A549 (cell line): Measurements from ENCODE around the gene GRID1. TPM values are rescaled to one million over a fixed set of nuclear protein-coding genes. Genes with fewer than 3 reads are reported as not detected.

ENCODE experiments used
- ATAC-seq, 2 experiments: fragments of 200-7000 bp in 1 of 2; fragments of >200 bp in 1 of 2; cut with Nextera tagmentation in 1 of 2; cut with Tn5 transposase in 1 of 2; 3 replicates each; pipeline versions ENCODE4 v1.8.0 to v1.9.1; 2018 to 2020; ENCODE audit warnings: mild to moderate bottlenecking in 1 of 2, moderate library complexity in 1 of 2
- CTCF ChIA-PET: fragments of 300-600 bp; sonication (Branson Sonifier 250); formaldehyde crosslinking; extraction: SDS; loops from one replicate; lab custom pipeline; 2021; ENCODE audit warnings: antibody characterized with exemption, inconsistent platforms; lab: Yijun Ruan, JAX
- POLR2A ChIA-PET: fragments of 350-600 bp; formaldehyde crosslinking; extraction: SDS; loops from one replicate; lab custom pipeline; 2021; ENCODE audit warnings: antibody characterized with exemption, inconsistent platforms; lab: Yijun Ruan, JAX
- DNase-seq, 2 experiments: peaks; one replicate each; pipeline versions ENCODE4 v3.0.0 to v3.0.0-alpha.2; 2011 to 2016; ENCODE audit warnings: low read depth in 1 of 2, low spot score in 1 of 2
- FAIRE-seq: peaks from 2 replicates; lab custom pipeline; 2011; peaks lifted over from hg19 to GRCh38; lab: Jason Lieb, UNC
- H3K27ac ChIP-seq, 2 experiments: fragments of >200 bp; sonication (Bioruptor Twin); formaldehyde crosslinking; 3 replicates each; pipeline ENCODE4 v1.5.1; 2016 to 2017
- H3K4me1 ChIP-seq: fragments of >200 bp; sonication (Bioruptor Twin); formaldehyde crosslinking; 3 replicates; pipeline ENCODE4 v1.6.1; 2016
- H3K4me2 ChIP-seq: fragments of >200 bp; sonication (Bioruptor Twin); formaldehyde crosslinking; 3 replicates; pipeline ENCODE4 v1.6.1; 2016
- H3K4me3 ChIP-seq: fragments of >200 bp; sonication (Bioruptor Twin); formaldehyde crosslinking; 3 replicates; pipeline ENCODE4 v1.5.1; 2016
- H3K9me3 ChIP-seq: fragments of >200 bp; sonication (Bioruptor Twin); formaldehyde crosslinking; 3 replicates; pipeline ENCODE4 v1.6.1; 2016
- CHD2 ChIP-seq: fragments of 150-350 bp; IDR thresholded peaks from 2 replicates; pipeline ENCODE4 v1.6.1; 2014; ENCODE audit warnings: low read length; ENCODE audit not compliant: partially characterized antibody
- CHD4 ChIP-seq: fragments of 200-600 bp; sonication (generic); IDR thresholded peaks from 2 replicates; pipeline ENCODE4 v1.6.1; 2016; ENCODE audit warnings: antibody characterized with exemption, mild to moderate bottlenecking, borderline replicate concordance
- EHF ChIP-seq: fragments of 250-450 bp; sonication (Bioruptor Pico); IDR thresholded peaks from 2 replicates; pipeline ENCODE4 v1.5.0; 2020; ENCODE audit warnings: mild to moderate bottlenecking
- EP300 ChIP-seq, 2 experiments: fragments of >200 bp; sonication (Bioruptor Twin); formaldehyde crosslinking; IDR thresholded peaks; 2 replicates in 1 of 2; 3 replicates in 1 of 2; pipeline ENCODE4 v1.6.1; 2016 to 2017
- ESRRA ChIP-seq: fragments of 150-350 bp; IDR thresholded peaks from 2 replicates; pipeline ENCODE4 v1.6.1; 2014; ENCODE audit warnings: mild to moderate bottlenecking, low read length, borderline replicate concordance
- FOXS1 ChIP-seq: fragments of 250-450 bp; sonication (Bioruptor Pico); IDR thresholded peaks from 2 replicates; pipeline ENCODE4 v1.5.0; 2020; ENCODE audit warnings: mild to moderate bottlenecking, moderate library complexity
- GATA3 ChIP-seq: IDR thresholded peaks from 2 replicates; pipeline ENCODE4 v1.6.1; 2012; ENCODE audit warnings: borderline replicate concordance
- HEYL ChIP-seq: fragments of 250-450 bp; sonication (Bioruptor Pico); IDR thresholded peaks from 2 replicates; pipeline ENCODE4 v1.8.0; 2021; ENCODE audit warnings: mild to moderate bottlenecking, moderate library complexity
- HOXA7 ChIP-seq: fragments of 250-450 bp; sonication (Bioruptor Pico); IDR thresholded peaks from 2 replicates; pipeline ENCODE4 v1.5.0; 2020; ENCODE audit warnings: mild to moderate bottlenecking, moderate library complexity
- JUN ChIP-seq, 2 experiments: fragments of >200 bp; sonication (Bioruptor Twin); formaldehyde crosslinking; IDR thresholded peaks; 2 replicates in 1 of 2; 3 replicates in 1 of 2; pipeline ENCODE4 v1.6.1; 2016 to 2017
- JUNB ChIP-seq: fragments of >200 bp; sonication (Bioruptor Twin); formaldehyde crosslinking; IDR thresholded peaks from 2 replicates; pipeline ENCODE4 v1.6.1; 2016
- MAFK ChIP-seq: fragments of 450-650 bp; IDR thresholded peaks from 2 replicates; pipeline ENCODE4 v1.6.1; 2014; ENCODE audit not compliant: partially characterized antibody
- NR3C1 ChIP-seq: fragments of >200 bp; sonication (Bioruptor Twin); formaldehyde crosslinking; IDR thresholded peaks from 3 replicates; pipeline ENCODE4 v1.6.1; 2017
- POLR2AphosphoS2 ChIP-seq: conservative IDR thresholded peaks from 2 replicates; pipeline ENCODE4 v1.6.1; 2012; ENCODE audit warnings: low read length, improper control_type of control experiment, inconsistent platforms
- RAD21 ChIP-seq, 2 experiments: fragments of >200 bp in 1 of 2; sonication (Bioruptor Twin) in 1 of 2; formaldehyde crosslinking in 1 of 2; IDR thresholded peaks in 1 of 2; conservative IDR thresholded peaks in 1 of 2; 2 replicates in 1 of 2; 3 replicates in 1 of 2; pipeline ENCODE4 v1.6.1; 2012 to 2018; ENCODE audit warnings: inconsistent platforms in 1 of 2
- RARB ChIP-seq: fragments of 250-450 bp; sonication (Bioruptor Pico); IDR thresholded peaks from 2 replicates; pipeline ENCODE4 v1.8.0; 2021; ENCODE audit warnings: mild to moderate bottlenecking, moderate library complexity
- RFX5 ChIP-seq: fragments of 450-650 bp; IDR thresholded peaks from 2 replicates; pipeline ENCODE4 v1.7.1; 2014; ENCODE audit warnings: antibody characterized with exemption, mild to moderate bottlenecking, moderate library complexity
- SMC3 ChIP-seq: fragments of >200 bp; sonication (Bioruptor Twin); formaldehyde crosslinking; IDR thresholded peaks from 3 replicates; pipeline ENCODE4 v1.6.1; 2018; ENCODE audit warnings: inconsistent platforms
- TFCP2L1 ChIP-seq: fragments of 250-450 bp; sonication (Bioruptor Pico); IDR thresholded peaks from 2 replicates; pipeline ENCODE4 v1.5.0; 2021; ENCODE audit warnings: mild to moderate bottlenecking
- WGBS: methylation state at CpG from one replicate; pipeline ENCODE4 v1.1.6; 2017; ENCODE audit errors: missing lambda C conversion rate; 5-methylcytosine and 5-hydroxymethylcytosine counted together
- polyA plus RNA-seq, 4 experiments: library from polyadenylated mRNA; depleted of rRNA in 3 of 4; stranded (reverse); fragments of >200 nt; fragmentation: RNase III in 1 of 4; extraction: RNeasy Plus Mini Kit Qiagen cat#74134 plus additional on column Dnase treatment in 1 of 4; gene quantifications; 2 replicates in 3 of 4; 3 replicates in 1 of 4; pipeline ENCODE4 v1.2.3, GENCODE V29; 2011 to 2017
- TF ChIP-seq, protein P1 (sequence below): IDR thresholded peaks from 2 replicates; pipeline ENCODE4 v1.6.1; 2012
- TF ChIP-seq, protein P2 (sequence below): IDR thresholded peaks from 2 replicates; pipeline ENCODE4 v1.6.1; 2012; ENCODE audit warnings: low read depth, borderline replicate concordance
- TF ChIP-seq, protein P3 (sequence below): fragments of >200 bp; sonication (Bioruptor Twin); formaldehyde crosslinking; IDR thresholded peaks from 2 replicates; pipeline ENCODE4 v1.6.1; 2016
- TF ChIP-seq, protein P4 (sequence below): fragments of >200 bp; sonication (Bioruptor Twin); formaldehyde crosslinking; IDR thresholded peaks from 3 replicates; pipeline ENCODE4 v1.6.1; 2016
- TF ChIP-seq, protein P5 (sequence below): fragments of 200-600 bp; sonication (generic); IDR thresholded peaks from 2 replicates; pipeline ENCODE4 v1.6.1; 2016; ENCODE audit warnings: antibody characterized with exemption, mild to moderate bottlenecking, moderate library complexity

Gene GRID1
- polyA plus RNA-seq, 2 of the 4 experiments (the other 2 are of a cell fraction): 0.14 to 0.30 TPM

DNA sequence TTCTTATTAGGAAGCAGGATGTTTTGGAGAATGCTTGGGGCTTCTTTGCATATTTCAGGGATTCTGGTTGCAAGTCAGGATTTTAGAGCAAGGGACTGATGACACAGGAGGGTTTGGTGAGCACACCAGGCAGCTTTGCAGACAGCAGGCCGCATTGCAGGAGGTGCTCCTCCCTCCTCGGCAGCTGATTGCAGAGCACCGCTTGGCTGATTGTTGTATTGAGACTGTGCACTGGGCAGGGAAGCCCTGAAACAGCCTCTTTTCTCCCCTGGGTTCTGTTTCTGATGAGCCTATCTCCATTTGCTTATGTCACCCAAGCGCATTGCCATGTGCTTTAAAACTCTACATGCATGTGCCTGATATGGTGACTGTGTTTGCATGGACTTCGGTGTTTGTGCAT is 769.6 kb downstream of the GRID1 start:
- no peak overlapping the region for H3K27ac ChIP-seq
- 92% methylated on average over 5 of the region's 5 CpGs for WGBS
- ChIA-PET POLR2A (no interaction called here), CTCF (no interaction called here)
- no peaks in the 10 kb centered on the region for H3K4me1 ChIP-seq
- no peak overlapping the region for H3K4me3 ChIP-seq
- TF ChIP-seq, protein P1, sequence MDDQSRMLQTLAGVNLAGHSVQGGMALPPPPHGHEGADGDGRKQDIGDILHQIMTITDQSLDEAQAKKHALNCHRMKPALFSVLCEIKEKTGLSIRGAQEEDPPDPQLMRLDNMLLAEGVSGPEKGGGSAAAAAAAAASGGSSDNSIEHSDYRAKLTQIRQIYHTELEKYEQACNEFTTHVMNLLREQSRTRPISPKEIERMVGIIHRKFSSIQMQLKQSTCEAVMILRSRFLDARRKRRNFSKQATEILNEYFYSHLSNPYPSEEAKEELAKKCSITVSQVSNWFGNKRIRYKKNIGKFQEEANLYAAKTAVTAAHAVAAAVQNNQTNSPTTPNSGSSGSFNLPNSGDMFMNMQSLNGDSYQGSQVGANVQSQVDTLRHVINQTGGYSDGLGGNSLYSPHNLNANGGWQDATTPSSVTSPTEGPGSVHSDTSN: no peak
- no peak for TF ChIP-seq CHD2
- TF ChIP-seq CHD4: no peak
- TF ChIP-seq FOXS1 (CRISPR knock-in tag): no peak
- TF ChIP-seq EHF (CRISPR knock-in tag): no peak
- TF ChIP-seq, protein P2, sequence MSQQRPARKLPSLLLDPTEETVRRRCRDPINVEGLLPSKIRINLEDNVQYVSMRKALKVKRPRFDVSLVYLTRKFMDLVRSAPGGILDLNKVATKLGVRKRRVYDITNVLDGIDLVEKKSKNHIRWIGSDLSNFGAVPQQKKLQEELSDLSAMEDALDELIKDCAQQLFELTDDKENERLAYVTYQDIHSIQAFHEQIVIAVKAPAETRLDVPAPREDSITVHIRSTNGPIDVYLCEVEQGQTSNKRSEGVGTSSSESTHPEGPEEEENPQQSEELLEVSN: no peak
- TF ChIP-seq, protein P3, sequence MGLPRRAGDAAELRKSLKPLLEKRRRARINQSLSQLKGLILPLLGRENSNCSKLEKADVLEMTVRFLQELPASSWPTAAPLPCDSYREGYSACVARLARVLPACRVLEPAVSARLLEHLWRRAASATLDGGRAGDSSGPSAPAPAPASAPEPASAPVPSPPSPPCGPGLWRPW: no peak
- no peak for TF ChIP-seq NR3C1
- no peak for TF ChIP-seq ESRRA
- no peak overlapping the region for H3K4me2 ChIP-seq
- FAIRE-seq (no peak), DNase-seq (no peak), ATAC-seq (no peak)
- H3K9me3 ChIP-seq: no peaks in the 10 kb centered on the region

DNA sequence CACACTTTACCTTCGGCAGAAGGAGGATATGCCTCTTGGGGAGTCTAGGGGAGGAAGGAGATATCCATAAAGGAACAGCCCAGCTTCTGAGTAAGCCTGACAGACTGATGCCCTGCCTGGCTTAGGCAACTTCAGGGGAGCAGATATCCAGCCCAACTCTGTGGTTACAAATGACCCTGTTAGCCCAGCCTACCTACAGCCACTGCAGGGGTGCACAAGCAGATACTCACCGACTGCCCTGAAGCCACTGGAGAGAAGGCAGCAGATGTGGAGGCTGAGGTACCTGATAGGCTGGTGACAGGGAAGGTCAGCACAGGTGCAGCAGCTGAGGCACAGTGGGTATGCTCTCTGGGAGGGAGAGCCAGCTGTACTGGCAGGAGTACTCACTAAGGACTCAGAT is 770.2 kb downstream of the GRID1 start:
- DNase-seq: no peak
- ChIA-PET CTCF (no interaction called here), POLR2A (no interaction called here)
- Histone ChIP-seq H3K4me1 (no peaks in the 10 kb centered on the region), H3K4me2 (no peak overlapping the region), H3K4me3 (no peak overlapping the region), H3K27ac (no peak overlapping the region), H3K9me3 (no peaks in the 10 kb centered on the region)
- 50% methylated on average over 1 of the region's 2 CpGs for WGBS
- ATAC-seq: no peak
- FAIRE-seq: no peak
- TF ChIP-seq RARB (CRISPR knock-in tag): no peak
- no peak for TF ChIP-seq FOXS1 (CRISPR knock-in tag)
- TF ChIP-seq GATA3: no peak

DNA sequence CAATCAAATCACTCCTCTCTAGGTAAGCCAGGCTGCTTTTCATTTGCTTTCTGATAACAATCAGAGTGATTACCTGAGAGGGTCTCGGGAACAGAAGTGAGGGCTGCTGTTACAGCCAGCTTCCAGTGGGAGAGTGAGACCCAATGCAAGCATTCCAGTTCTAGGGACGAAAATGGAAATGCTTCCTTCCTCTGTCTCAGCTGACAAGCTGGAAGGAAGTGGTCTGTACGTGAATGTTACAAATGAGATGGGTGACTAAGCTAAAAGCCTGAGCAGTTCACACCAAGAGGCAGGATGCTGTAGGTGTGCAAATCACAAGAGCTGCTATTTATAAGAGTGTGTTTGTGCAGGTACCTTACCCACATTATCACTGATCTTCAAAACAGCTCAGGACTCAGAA is 772.4 kb downstream of the GRID1 start:
- CTCF ChIA-PET: interaction anchor here (0.8 to 1.5 kb wide), 3 partner anchors 15 to 166 kb away, joined by 3 to 5 read pairs (median 4); no protein-coding TSS in a partner anchor
- no peak overlapping the region for H3K27ac ChIP-seq
- H3K9me3 ChIP-seq: no peaks in the 10 kb centered on the region
- TF ChIP-seq FOXS1 (CRISPR knock-in tag): no peak
- no peak for TF ChIP-seq SMC3
- no peak for TF ChIP-seq POLR2AphosphoS2
- no peak for TF ChIP-seq JUN (IDR thresholded peaks at IDR 0.05)
- TF ChIP-seq, protein P4, sequence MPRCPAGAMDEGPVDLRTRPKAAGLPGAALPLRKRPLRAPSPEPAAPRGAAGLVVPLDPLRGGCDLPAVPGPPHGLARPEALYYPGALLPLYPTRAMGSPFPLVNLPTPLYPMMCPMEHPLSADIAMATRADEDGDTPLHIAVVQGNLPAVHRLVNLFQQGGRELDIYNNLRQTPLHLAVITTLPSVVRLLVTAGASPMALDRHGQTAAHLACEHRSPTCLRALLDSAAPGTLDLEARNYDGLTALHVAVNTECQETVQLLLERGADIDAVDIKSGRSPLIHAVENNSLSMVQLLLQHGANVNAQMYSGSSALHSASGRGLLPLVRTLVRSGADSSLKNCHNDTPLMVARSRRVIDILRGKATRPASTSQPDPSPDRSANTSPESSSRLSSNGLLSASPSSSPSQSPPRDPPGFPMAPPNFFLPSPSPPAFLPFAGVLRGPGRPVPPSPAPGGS: no peak
- no peak for TF ChIP-seq TFCP2L1
- no peak for TF ChIP-seq HEYL (CRISPR knock-in tag)
- no peak for TF ChIP-seq RFX5
- no peak overlapping the region for H3K4me2 ChIP-seq
- no peaks in the 10 kb centered on the region for H3K4me1 ChIP-seq
- ATAC-seq (no peak), FAIRE-seq (no peak), DNase-seq (no peak)
- H3K4me3 ChIP-seq: no peak overlapping the region
- POLR2A ChIA-PET: no interaction called here
- 65% methylated on average over 3 of the region's 3 CpGs for WGBS

DNA sequence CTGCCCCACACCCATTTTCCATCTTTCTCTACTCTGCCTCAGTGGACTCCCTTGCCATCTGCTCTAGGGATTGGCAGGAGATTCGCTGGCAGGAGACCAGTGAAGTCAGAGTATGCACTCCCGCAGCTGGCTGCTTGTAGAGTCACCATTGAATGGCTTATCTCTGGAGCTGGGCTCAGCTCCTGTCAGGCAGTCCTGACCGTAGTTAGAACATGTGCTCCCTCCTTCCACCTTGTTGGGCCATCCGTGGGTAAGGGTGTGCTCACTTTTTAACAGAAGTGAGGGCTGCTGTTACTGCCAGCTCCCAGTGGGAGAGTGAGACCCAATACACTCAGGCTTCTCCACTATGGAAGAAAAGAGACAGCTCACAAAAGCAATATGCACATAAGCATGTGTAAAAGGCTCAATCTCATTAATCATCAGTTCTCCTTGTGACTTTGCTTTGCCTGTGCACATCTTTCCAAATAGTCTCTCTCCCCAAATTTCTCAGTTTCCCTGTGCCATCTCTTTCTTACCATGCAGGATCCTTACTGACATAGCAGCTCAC is 773.3 kb downstream of the GRID1 start:
- DNase-seq (no peak), FAIRE-seq (no peak), ATAC-seq (no peak)
- H3K4me2 ChIP-seq: no peak overlapping the region
- POLR2A ChIA-PET: no interaction called here
- no peak overlapping the region for H3K4me3 ChIP-seq
- WGBS: 44% methylated on average over 3 of the region's 4 CpGs
- no peaks in the 10 kb centered on the region for H3K4me1 ChIP-seq
- H3K9me3 ChIP-seq: no peaks in the 10 kb centered on the region
- no peak overlapping the region for H3K27ac ChIP-seq
- TF ChIP-seq EP300 (IDR thresholded peaks at IDR 0.05) (no peak), HEYL (CRISPR knock-in tag) (no peak), HOXA7 (CRISPR knock-in tag) (no peak), GATA3 (no peak), MAFK (no peak), JUNB (no peak), CHD2 (no peak), RAD21 (conservative IDR thresholded peaks at IDR 0.05 in 1 of 2, IDR thresholded peaks at IDR 0.05 in 1 of 2) (no peak)
- TF ChIP-seq, protein P5, sequence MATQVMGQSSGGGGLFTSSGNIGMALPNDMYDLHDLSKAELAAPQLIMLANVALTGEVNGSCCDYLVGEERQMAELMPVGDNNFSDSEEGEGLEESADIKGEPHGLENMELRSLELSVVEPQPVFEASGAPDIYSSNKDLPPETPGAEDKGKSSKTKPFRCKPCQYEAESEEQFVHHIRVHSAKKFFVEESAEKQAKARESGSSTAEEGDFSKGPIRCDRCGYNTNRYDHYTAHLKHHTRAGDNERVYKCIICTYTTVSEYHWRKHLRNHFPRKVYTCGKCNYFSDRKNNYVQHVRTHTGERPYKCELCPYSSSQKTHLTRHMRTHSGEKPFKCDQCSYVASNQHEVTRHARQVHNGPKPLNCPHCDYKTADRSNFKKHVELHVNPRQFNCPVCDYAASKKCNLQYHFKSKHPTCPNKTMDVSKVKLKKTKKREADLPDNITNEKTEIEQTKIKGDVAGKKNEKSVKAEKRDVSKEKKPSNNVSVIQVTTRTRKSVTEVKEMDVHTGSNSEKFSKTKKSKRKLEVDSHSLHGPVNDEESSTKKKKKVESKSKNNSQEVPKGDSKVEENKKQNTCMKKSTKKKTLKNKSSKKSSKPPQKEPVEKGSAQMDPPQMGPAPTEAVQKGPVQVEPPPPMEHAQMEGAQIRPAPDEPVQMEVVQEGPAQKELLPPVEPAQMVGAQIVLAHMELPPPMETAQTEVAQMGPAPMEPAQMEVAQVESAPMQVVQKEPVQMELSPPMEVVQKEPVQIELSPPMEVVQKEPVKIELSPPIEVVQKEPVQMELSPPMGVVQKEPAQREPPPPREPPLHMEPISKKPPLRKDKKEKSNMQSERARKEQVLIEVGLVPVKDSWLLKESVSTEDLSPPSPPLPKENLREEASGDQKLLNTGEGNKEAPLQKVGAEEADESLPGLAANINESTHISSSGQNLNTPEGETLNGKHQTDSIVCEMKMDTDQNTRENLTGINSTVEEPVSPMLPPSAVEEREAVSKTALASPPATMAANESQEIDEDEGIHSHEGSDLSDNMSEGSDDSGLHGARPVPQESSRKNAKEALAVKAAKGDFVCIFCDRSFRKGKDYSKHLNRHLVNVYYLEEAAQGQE: no peak
- TF ChIP-seq, protein P3: no peak
- CTCF ChIA-PET: interaction anchor here (1.0 to 1.2 kb wide), 2 partner anchors 16 to 167 kb away, joined by 3 read pairs; no protein-coding TSS in a partner anchor
